Measurements from ENCODE around the gene KCNJ14. TPM values are rescaled to one million over a fixed set of nuclear protein-coding genes. Genes with fewer than 3 reads are reported as not detected.

Gene KCNJ14
- total RNA-seq, 4 donors from 2014 or later: 0.88 to 2.0 (median 1.8) TPM

DNA sequence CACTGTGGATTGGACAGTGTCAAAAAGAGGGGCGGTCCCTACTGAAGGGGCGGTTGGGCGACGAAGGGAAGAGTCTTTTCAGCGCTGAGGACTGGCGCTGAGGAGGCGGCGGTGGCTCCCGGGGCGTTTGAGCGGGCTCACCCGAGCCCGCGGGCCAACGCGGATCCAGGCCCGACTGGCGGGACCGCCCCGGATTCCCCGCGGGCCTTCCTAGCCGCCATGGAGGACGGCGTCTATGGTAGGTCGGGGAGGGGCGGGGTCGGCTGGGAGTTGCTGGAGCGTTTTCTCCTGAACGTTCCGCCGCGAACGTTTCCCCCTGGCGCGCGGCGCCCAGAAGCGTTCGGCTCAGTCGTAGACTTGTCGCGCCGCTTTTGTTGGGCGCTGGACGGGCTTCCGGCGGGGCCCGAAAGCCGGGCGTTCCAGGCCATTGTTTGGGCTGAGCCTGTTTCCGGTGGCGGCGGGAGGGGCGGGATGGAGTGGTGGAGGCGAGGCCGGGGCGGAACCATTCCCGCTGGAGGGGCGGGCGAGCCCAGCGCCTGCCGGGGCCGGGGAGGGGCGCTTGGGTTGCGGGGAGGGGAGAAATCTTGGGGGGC, 14.0 kb downstream of the KCNJ14 start, which contains the start of gene CYTH2:
Gene CYTH2 (plus strand): TSS at position 81 of the 593 bp plus-strand sequence. CDS start 139 bp downstream, at position 220.
- Histone ChIP-seq H3K36me3 (peaks cover 0 to 42% (median 0%) of the 10 kb centered on the region in 3 donors), H3K27ac (peak within 1 kb of the TSS; percentile 96 to 99 (median 98)), H3K4me3 (peak within 1 kb of the TSS; percentile 82 to 99 (median 94)), H3K27me3 (no peaks in the 10 kb centered on the region), H3K4me1 (peaks cover 0 to 16% (median 9%) of the 10 kb centered on the region in 4 donors), H3K9me3 (no peaks in the 10 kb centered on the region)
- TF ChIP-seq, protein P1, sequence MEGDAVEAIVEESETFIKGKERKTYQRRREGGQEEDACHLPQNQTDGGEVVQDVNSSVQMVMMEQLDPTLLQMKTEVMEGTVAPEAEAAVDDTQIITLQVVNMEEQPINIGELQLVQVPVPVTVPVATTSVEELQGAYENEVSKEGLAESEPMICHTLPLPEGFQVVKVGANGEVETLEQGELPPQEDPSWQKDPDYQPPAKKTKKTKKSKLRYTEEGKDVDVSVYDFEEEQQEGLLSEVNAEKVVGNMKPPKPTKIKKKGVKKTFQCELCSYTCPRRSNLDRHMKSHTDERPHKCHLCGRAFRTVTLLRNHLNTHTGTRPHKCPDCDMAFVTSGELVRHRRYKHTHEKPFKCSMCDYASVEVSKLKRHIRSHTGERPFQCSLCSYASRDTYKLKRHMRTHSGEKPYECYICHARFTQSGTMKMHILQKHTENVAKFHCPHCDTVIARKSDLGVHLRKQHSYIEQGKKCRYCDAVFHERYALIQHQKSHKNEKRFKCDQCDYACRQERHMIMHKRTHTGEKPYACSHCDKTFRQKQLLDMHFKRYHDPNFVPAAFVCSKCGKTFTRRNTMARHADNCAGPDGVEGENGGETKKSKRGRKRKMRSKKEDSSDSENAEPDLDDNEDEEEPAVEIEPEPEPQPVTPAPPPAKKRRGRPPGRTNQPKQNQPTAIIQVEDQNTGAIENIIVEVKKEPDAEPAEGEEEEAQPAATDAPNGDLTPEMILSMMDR (IDR thresholded peaks at IDR 0.05): peak in 2 of 6 experiments; percentile 10 to 16
- peak; percentile 92 for TF ChIP-seq POLR2A (IDR thresholded peaks at IDR 0.05)
- peak; percentile 78 to 91 (median 91) for DNase-seq

DNA sequence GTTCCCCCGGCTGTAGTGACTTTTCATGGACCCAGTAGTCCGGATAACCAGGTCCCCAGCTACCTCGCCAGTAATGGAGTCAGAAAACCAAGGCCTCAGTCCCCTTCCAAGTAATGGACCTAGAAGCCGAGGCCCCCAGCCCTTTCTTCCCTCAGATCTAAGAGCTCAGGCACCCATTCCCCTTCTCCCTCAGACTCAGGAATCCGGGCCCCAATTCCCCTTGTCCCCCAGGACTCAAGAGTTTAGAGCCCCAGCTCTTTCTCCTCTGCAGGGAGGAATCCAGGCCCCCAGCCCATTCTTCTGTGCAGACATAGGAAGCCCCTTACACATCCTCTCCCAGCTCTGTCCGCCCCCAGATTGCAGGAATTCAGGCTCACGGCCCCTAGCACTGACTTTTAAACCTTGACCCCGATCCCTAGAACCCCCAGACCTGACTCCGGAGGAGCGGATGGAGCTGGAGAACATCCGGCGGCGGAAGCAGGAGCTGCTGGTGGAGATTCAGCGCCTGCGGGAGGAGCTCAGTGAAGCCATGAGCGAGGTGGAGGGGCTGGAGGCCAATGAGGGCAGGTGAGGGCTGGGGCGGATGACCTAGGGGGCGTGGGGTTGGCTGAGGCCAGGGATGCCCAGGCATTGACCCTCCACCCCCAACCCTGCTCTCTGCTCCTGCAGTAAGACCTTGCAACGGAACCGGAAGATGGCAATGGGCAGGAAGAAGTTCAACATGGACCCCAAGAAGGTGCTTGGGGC, 14.7 kb downstream of the KCNJ14 start:
- H3K4me3 ChIP-seq: peak overlapping the region; percentile 82 to 99 (median 94)
- H3K36me3 ChIP-seq: peaks cover 0 to 49% (median 0%) of the 10 kb centered on the region in 3 donors
- peak overlapping the region; percentile 96 to 99 (median 98) for H3K27ac ChIP-seq
- DNase-seq: no peak
- H3K27me3 ChIP-seq: no peaks in the 10 kb centered on the region
- H3K4me1 ChIP-seq: peaks cover 0 to 16% (median 9%) of the 10 kb centered on the region in 4 donors
- no peaks in the 10 kb centered on the region for H3K9me3 ChIP-seq
- TF ChIP-seq, protein P1 (IDR thresholded peaks at IDR 0.05): no peak
- no peak for TF ChIP-seq POLR2A (IDR thresholded peaks at IDR 0.05)

DNA sequence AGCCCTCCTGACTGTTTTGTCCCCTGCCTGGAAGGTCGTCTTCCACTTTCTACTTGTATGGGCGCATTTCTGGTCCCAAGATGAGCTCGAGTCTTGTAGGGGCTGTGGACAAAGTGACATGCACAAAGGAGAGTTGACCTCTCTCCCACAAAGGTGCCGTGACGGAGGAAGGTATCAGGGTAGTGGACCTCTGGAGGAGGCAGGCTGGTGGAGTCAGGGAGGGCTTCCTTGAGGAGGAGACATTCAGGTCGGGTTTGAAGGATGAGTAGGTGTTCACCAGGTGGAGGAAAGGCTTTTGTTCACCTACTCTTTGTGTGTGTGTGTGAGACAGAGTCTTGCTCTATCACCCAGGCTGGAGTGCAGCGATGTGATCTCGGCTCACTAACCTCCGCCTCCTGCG, 15.5 kb downstream of the KCNJ14 start:
- peaks cover 0 to 16% (median 9%) of the 10 kb centered on the region in 4 donors for H3K4me1 ChIP-seq
- H3K4me3 ChIP-seq: no peak overlapping the region
- H3K27ac ChIP-seq: no peak overlapping the region
- no peaks in the 10 kb centered on the region for H3K9me3 ChIP-seq
- no peak for DNase-seq
- peaks cover 0 to 57% (median 0%) of the 10 kb centered on the region in 3 donors for H3K36me3 ChIP-seq
- H3K27me3 ChIP-seq: no peaks in the 10 kb centered on the region
- no peak for TF ChIP-seq POLR2A (IDR thresholded peaks at IDR 0.05)
- TF ChIP-seq, protein P1 (IDR thresholded peaks at IDR 0.05): no peak

DNA sequence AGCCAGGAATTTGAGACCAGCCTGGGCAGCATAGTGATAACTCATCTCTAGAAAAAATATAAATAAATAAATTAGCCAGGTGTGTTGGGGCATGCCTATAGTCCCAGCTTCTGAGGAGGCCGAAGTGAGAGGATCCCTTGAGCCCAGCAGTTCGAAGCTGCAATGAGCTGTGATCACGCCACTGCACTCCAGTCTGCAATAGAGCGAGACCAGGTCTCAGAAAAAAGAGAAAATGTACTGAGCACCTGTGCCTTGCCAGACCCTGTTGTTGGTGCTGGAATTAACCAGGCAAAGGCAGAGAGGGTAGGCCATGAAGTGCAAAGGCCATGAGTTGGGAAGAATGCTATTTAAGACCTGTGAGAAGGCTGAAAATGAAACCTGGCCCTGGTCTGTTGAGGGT, 16.5 kb downstream of the KCNJ14 start:
- no peak for DNase-seq
- Histone ChIP-seq H3K4me3 (no peak overlapping the region), H3K4me1 (peaks cover 0 to 16% (median 9%) of the 10 kb centered on the region in 4 donors), H3K27ac (no peak overlapping the region), H3K36me3 (peaks cover 0 to 66% (median 0%) of the 10 kb centered on the region in 3 donors), H3K27me3 (no peaks in the 10 kb centered on the region), H3K9me3 (no peaks in the 10 kb centered on the region)
- TF ChIP-seq, protein P1 (IDR thresholded peaks at IDR 0.05): no peak
- TF ChIP-seq POLR2A (IDR thresholded peaks at IDR 0.05): no peak

DNA sequence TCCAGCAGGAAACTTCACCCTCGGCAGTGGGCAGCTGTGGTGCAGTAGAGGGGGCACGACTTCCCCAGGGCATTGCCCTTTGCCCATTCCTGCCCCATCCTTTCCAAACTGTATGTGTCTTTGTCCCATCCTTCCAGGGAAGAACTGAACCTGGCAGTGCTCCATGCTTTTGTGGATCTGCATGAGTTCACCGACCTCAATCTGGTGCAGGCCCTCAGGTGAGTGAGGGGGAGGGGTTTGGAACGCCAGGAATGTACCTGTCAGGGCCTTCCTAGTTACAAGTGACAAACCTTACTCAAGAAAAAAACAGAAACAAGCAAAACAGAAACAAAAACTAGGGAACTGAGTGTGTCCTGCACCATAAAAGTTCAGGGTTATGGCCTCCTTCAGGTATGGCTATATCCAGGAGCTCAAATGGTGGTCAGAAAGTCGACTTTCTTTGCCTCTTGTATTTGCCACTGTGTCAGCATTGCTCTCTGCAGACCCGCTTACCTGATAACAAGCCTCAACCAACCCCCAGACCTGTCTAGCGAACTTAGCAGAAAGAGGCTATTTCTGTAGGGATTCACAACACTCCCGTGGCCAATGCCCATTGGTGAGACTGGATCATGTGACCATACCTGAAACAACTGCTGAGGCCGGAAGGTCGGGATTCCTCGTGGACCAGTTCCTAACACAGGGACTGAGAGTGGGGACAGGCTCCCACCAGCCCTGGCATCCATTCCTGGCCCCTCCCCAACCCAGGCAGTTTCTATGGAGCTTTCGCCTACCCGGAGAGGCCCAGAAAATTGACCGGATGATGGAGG, 18.0 kb downstream of the KCNJ14 start:
- no peak for TF ChIP-seq POLR2A (IDR thresholded peaks at IDR 0.05)
- TF ChIP-seq, protein P1 (IDR thresholded peaks at IDR 0.05): no peak
- H3K9me3 ChIP-seq: no peaks in the 10 kb centered on the region
- H3K4me3 ChIP-seq: no peak overlapping the region
- no peak overlapping the region for H3K27ac ChIP-seq
- H3K27me3 ChIP-seq: no peaks in the 10 kb centered on the region
- no peak for DNase-seq
- peaks cover 0 to 13% (median 8%) of the 10 kb centered on the region in 4 donors for H3K4me1 ChIP-seq
- H3K36me3 ChIP-seq: peaks cover 0 to 82% (median 0%) of the 10 kb centered on the region in 3 donors

Data from Peyer's patch (tissue), 4 donors.